GM21529 (cell line): ENCODE measurements around the gene DPP9.
"Not testable (repeated sequence)": the region's sequence is repeated elsewhere in the genome, so short reads cannot be mapped to it uniquely, and the experiment has no call there.

Experiments used
- ATAC-seq: cut with Tn5 transposase; IDR thresholded peaks from one replicate; pipeline ENCODE4 v1.9.1; 2021; ENCODE audit not compliant: unreplicated experiment

DPP9 gene

GRCh38 chr19:4691373-4691772 is 32.3 kb downstream of the DPP9 start:
- no peak for ATAC-seq

DNA sequence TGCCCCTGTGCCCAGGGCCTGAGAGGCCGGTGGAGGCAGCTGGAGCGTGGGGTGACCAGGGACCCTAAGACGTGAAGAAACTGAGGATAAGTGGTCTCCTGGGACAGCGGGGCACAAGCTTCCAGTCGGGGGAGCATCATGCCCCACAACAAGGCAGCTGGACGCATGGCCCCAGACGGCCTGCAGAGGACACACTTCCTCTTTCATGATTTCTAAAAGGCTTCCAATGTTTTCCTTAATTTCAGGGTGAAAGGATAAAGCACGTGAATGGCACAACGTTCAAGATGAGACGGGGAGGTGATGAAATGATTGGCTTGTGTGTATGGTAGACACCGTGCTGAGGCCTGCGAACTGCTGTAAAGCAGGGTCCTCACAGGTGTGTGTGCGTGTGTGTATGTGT is 33.3 kb downstream of the DPP9 start:
- ATAC-seq, result no peak

DNA sequence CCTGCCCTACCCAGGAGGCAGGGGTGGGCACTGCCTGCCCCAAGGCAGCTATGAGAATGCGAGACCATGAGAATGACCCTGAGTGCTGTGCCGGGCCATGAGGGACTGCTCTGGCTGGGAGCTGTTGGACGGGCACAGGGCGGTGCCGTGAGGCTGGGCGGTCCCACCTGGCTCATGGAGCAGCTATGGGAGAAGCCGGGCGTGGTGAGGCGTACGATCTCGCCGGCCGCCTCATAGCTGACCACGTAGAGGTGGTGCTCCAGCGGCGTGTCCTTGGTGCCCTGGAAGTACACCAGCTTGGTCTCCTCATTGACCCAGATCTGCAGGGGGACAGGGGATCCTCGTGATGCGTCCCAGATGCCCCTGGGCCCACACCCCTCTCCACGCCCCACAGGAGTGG is 34.2 kb downstream of the DPP9 start:
- no peak for ATAC-seq

DNA sequence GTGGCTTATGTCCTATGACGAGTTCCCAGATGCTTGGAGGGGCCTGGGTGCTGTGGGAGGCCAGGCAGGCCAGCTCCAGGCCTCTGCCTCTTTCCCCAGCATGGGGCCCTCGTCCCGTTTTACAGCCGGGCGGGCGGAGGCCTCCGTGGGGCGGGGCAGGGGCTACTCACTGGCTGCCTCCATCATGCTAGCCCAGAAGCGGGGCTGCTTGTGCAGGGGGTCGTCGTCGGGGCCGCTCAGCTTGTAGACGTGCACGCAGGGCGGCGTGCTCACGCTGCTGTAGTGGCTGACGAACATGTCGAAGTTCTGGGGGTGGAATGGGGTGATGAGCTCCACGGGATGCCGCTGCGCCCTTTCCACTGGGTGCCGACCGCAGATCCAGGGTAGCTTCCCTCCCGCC is 35.1 kb downstream of the DPP9 start:
- ATAC-seq, result no peak

- no peak for ATAC-seq
Observed at GRCh38 chr19:4687396-4687795, 36.2 kb downstream of the DPP9 start.

DNA sequence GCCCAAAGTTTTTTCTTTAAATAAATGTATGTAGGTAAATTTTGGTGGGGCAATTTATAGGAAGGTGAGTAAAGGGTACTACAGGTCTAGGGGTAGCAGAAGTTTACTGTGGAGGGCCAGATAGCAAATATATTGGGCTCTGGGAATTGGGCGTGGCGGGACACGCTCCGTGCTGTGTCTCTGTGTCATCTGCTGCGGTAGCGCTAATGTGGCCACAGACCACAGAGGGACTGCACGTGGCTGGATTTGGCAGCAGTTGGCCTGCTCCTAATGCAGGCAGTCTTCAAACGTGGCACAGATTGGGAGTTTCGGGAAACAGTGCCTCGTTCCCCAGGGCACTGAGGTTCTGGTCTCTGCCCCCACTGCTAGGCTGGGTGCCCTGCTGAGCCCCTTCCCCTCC is 36.9 kb downstream of the DPP9 start:
- ATAC-seq, result no peak

DNA sequence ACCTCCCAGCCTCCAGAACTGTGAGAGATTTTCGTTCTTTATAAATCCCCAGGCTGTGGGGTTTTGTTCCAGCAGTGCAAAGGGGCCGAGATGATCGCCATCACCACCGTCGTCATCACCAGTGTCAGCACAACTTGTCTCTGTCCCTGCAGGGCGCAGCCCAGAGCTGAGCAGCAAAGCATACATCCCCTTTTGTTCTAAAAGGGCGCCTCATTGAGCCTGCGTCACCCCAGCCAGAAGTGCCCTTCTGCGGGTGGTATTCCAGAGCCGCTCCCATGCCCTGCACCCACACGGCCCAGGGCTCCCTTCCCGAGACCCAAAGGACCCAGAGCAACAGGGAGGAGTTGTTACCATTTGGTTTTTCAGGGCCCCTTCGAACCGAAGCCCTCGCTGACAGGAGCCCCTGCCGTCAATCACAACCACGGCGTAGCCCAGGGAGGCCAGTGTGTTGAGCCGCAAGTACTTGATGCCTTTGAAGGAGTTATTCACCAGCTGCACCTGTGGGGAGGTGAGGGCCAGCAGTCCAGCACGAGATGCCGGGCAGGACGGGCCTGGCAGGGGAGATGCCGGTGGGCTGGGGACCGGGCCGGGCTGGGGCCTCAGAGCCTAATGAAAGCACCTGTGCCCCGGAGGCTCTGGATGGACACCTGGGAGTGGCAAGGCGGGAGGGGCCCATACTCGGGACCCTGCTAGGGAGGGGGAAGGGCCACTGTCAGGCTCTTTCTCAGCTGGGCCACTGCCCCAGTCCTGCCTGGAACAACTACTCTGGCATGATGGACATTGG is 39.1 kb downstream of the DPP9 start:
- no peak for ATAC-seq

DNA sequence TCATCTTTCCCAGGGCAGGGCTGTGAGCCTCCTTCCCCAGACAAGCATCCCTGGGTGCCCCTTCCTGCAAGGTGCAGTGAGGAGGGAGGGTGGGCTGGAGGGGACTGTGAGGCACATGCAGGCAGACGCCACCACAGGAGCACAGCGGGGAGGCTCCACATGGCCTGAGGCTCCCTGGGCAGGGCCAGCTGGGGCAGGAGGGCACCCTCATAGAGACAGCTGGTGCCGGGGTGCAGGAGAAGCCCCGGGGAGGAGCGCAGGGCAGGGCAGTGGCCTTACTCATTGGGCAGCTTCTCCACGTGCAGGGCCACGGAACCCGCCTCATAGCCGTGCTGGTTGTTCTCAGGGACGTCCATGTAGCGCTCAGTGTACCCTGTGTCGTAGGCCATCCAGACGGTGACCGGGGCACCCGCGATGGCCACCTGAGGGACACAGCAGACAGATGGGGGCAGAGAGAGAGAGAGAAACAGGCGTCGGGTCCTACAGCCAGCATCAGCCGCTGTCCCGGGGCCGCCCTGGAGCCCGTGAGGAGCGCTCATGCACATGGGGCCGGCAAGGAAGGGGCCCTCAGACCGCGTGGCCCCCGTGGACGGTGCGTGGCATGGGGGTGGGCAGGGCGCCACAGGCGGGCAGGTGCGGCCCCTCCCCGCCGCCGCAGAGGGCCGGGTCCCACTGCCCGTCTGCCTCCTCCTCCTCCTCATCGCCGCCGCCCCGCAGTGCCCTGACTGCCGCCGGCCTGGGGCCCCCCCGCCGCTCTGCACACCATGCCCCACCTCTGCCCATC is 41.0 kb downstream of the DPP9 start:
- ATAC-seq, result no peak

- ATAC-seq, result not testable (repeated sequence)
Observed at GRCh38 chr19:4680021-4680420, 43.6 kb downstream of the DPP9 start.

- ATAC-seq, result no peak
Observed at GRCh38 chr19:4678881-4679790, 44.5 kb downstream of the DPP9 start.

GRCh38 chr19:4676955-4677731 is 46.5 kb downstream of the DPP9 start:
- no peak for ATAC-seq

DNA sequence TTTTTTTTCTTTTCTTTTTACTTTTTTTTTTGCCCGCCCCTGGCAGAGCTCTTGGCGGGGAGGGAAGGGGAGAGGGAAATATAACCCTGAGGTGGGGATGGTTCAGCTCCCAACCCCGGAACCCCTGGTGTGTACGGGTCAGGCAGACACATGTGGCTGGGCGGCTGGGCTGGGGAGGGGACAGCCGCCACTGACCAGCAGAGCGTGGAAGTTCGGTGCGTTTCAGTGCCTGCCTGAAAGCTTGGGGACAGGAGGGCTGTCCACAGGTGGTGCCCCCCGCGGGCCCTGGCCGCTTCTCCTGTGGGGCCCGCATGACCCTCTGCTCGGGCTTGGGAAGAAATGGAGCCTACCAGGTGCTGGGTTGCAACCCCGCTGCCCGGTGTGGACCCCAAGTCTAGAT is 48.3 kb downstream of the DPP9 start:
- no peak for ATAC-seq

GRCh38 chr19:4673726-4674125 is 49.9 kb downstream of the DPP9 start:
- no peak for ATAC-seq

GRCh38 chr19:4673216-4673615 is 50.4 kb downstream of the DPP9 start:
- ATAC-seq, result no peak

DNA sequence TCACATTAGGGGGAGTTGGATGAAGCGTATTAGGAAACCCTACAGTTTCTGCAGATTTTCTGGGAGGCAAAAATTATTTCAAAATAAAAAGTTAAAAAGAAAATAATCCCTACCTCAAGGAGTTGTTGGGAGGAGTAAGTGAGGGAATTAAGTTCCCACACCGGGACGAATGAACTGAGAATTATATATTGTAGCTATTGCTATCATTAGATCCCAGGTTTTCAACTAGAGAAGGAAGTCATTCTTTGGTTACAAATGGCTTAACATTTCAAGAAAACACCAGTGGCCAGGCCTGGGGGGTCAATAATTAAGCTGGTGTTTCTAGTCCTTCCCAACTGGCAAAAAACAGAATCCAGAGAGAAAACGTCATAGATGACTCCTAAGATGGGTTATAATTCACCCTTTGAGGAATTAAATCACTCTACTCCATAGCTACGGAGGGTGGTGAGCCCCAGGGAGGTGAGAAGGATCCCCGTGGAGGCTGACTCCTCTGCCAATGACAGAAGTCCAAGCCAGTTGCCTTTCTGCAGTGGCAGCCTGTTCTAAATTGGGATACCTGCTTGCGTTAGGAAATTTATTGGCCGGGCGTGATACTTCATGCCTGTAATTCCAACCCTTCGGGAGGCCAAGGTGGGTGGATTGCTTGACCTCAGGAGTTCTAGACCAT is 52.3 kb downstream of the DPP9 start:
- no peak for ATAC-seq

DNA sequence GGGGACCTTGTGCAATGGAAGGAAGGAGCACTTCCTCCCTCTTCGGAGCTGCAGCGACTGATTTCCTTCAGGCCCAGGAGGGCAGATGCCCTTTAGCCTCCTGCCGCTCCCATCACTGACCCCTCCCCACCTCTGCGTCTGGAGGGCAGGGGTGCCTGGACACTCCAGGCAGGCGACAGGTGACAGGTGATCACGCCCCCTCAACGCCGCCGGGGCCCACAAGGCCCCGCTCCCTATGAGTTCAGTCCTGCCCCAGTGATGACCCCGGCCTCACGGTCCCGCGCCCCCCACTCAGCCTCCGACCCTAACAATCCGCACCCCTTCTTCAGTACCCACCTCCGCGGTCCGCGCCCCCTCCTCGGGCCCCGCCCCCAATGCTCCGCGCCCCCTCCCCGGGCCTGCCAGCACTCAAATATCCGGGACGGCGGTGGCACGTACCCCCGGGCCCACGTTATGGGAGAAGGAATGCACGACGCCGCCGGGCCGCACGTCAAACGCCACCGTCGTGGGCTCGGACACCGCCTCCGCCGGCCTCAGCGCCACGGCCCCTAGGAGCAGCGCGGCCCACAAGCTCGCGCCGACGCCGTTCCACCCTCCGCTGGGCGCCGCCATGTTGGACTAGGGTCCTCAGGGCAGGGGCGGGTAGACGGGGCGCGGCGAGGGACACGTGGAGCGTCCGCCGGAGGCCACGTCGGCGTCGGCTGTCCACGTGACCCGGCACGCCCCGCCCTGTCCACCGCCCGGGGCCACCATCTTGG is 53.7 kb downstream of the DPP9 start, which contains the start of gene MYDGF:
TSS of gene MYDGF (minus strand) at position 620 of the 758 bp plus-strand sequence. CDS start at position 612, 8 bp downstream.
- ATAC-seq, result peak; percentile 85

GRCh38 chr19:4664642-4665041 is 59.0 kb downstream of the DPP9 start:
- ATAC-seq, result no peak

- no peak for ATAC-seq
Observed at GRCh38 chr19:4662812-4663211, 60.8 kb downstream of the DPP9 start.

- ATAC-seq, result no peak
Observed at GRCh38 chr19:4662020-4662695, 61.5 kb downstream of the DPP9 start.
